GM23248 (cell line): Measurements from ENCODE around the gene BCL2L11. TPM values are rescaled to one million over a fixed set of nuclear protein-coding genes. Genes with fewer than 3 reads are reported as not detected.

Experiments
- DNase-seq: peaks from one replicate; pipeline ENCODE4 v3.0.0-alpha.2; 2015
- H2AFZ ChIP-seq: fragments of 200-600 bp; sonication (generic); 2 replicates; pipeline ENCODE4 v1.6.1; 2016; ENCODE audit warnings: antibody characterized with exemption
- H3F3A ChIP-seq: fragments of 200-600 bp; sonication (generic); 2 replicates; pipeline ENCODE4 v1.6.1; 2016; ENCODE audit warnings: mild to moderate bottlenecking, antibody characterized with exemption, mixed run types; ENCODE audit not compliant: insufficient read depth
- H3K27ac ChIP-seq: fragments of 200-600 bp; sonication (generic); 2 replicates; pipeline ENCODE4 v1.5.1; 2016; ENCODE audit warnings: mild to moderate bottlenecking
- H3K27me3 ChIP-seq: fragments of 200-600 bp; sonication (generic); replicated peaks from 2 replicates; pipeline ENCODE4 v1.6.1; 2016; ENCODE audit warnings: mild to moderate bottlenecking; ENCODE audit not compliant: insufficient read depth
- H3K36me3 ChIP-seq: fragments of 200-600 bp; sonication (generic); 2 replicates; pipeline ENCODE4 v1.6.1; 2016; ENCODE audit warnings: low read depth, mild to moderate bottlenecking
- H3K4me1 ChIP-seq: fragments of 200-600 bp; sonication (generic); 2 replicates; pipeline ENCODE4 v1.6.1; 2016; ENCODE audit warnings: mild to moderate bottlenecking; ENCODE audit not compliant: insufficient read depth
- H3K4me2 ChIP-seq: fragments of 200-600 bp; sonication (generic); one replicate; pipeline ENCODE4 v1.6.1; 2016; ENCODE audit warnings: mild to moderate bottlenecking; ENCODE audit not compliant: unreplicated experiment
- H3K4me3 ChIP-seq: fragments of 200-600 bp; sonication (generic); 2 replicates; pipeline ENCODE4 v1.5.1; 2016; ENCODE audit warnings: mild to moderate bottlenecking
- H3K79me2 ChIP-seq: fragments of 200-600 bp; sonication (generic); 2 replicates; pipeline ENCODE4 v1.6.1; 2016; ENCODE audit warnings: mild to moderate bottlenecking; ENCODE audit not compliant: insufficient read depth
- H3K9ac ChIP-seq: fragments of 200-600 bp; sonication (generic); 2 replicates; pipeline ENCODE4 v1.6.1; 2016; ENCODE audit warnings: mild to moderate bottlenecking
- H3K9me2 ChIP-seq: fragments of 200-600 bp; sonication (generic); 2 replicates; pipeline ENCODE4 v1.6.1; 2016; ENCODE audit warnings: mixed run types, mild to moderate bottlenecking, moderate library complexity; ENCODE audit not compliant: insufficient read depth
- H3K9me3 ChIP-seq: fragments of 200-600 bp; sonication (generic); one replicate; pipeline ENCODE4 v1.6.1; 2017; ENCODE audit warnings: low read depth
- H4K20me1 ChIP-seq: fragments of 200-600 bp; sonication (generic); 2 replicates; pipeline ENCODE4 v1.6.0; 2016; ENCODE audit not compliant: insufficient read depth
- EZH2 ChIP-seq: fragments of 200-600 bp; sonication (generic); IDR thresholded peaks from 2 replicates; pipeline ENCODE4 v1.6.1; 2018; ENCODE audit warnings: antibody characterized with exemption, mild to moderate bottlenecking; ENCODE audit not compliant: insufficient read depth, poor library complexity, severe bottlenecking
- EZH2phosphoT487 ChIP-seq: fragments of 200-600 bp; sonication (generic); IDR thresholded peaks from 2 replicates; pipeline ENCODE4 v1.6.1; 2018; ENCODE audit warnings: antibody characterized with exemption, moderate library complexity, mild to moderate bottlenecking, low read depth; ENCODE audit not compliant: insufficient read depth
- WGBS, 2 experiments: methylation state at CpG; one replicate each; pipeline ENCODE4 v1.1.6; 2015 to 2017; ENCODE audit warnings: low lambda C conversion rate in 2 of 2, low coverage in 1 of 2; ENCODE audit errors: missing lambda C conversion rate in 2 of 2; 5-methylcytosine and 5-hydroxymethylcytosine counted together
- in situ Hi-C: fragments of 300-500 bp; cut with MboI; formaldehyde crosslinking; loops from 2 replicates; pipeline ENCODE4 v1.15.0; 2020
- polyA plus RNA-seq: library from polyadenylated mRNA; unstranded; fragments of >200 nt; fragmentation: Nextera tagmentation; extraction: Ambion mirVana; gene quantifications from 2 replicates; pipeline ENCODE4 v1.2.1, GENCODE V29; 2016
- total RNA-seq: library from RNA; depleted of rRNA; stranded (reverse); fragments of >200 nt; shearing (Covaris generic); gene quantifications from 2 replicates; pipeline ENCODE4 v1.2.3, GENCODE V29; 2014

The BCL2L11 gene
- total and polyA plus RNA-seq, 2 experiments from 2014 or later, result 0.22 to 0.55 TPM

DNA sequence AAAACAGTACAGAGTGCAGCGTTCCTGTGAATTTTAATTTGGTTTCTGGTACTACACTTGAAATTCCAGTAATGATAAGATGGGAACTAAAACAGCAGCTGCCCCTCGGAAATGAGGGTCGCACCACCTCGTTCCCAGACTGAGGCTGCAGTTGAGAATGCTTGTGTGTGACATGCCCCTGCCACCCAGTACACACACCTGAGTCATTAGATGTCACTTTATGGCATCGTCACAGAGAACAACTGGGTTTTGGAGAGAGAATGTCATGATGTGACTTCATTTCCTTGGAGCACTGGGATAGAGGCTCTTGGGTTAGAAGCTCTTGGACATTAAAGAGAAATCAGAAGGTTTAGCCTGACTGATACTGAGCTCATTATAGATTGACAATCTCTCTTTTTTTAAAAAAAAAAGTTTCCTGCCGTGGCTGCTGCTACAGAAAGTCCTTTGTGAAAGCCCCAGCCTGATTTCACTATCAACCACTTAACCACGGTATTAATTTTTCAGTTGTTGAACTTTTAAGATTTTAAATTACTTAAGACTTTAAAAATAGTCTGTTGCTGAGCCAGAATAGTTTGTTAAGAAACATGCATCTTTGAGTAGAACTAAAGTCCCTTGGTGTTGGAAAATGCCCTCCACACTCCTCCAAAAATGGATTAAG, 24.5 kb downstream of the BCL2L11 start:
- no peak for DNase-seq
- no peak overlapping the region for H3K4me3 ChIP-seq
- H3K27ac ChIP-seq, result no peak overlapping the region
- H3K79me2 ChIP-seq, result no peaks in the 10 kb centered on the region
- no peak for TF ChIP-seq EZH2
- TF ChIP-seq EZH2phosphoT487, result no peak
- H3K9me3 ChIP-seq, result no peaks in the 10 kb centered on the region
- H3K36me3 ChIP-seq, result no peaks in the 10 kb centered on the region
- H3F3A ChIP-seq, result no peaks in the 10 kb centered on the region
- no peaks in the 10 kb centered on the region for H3K9me2 ChIP-seq
- no peak overlapping the region for H3K9ac ChIP-seq
- H3K4me2 ChIP-seq, result no peak overlapping the region
- WGBS, 2 experiments, result 93 to 95% methylated on average over 7 of the region's 7 CpGs
- no peaks in the 10 kb centered on the region for H3K27me3 ChIP-seq
- H2AFZ ChIP-seq, result no peak overlapping the region
- no peaks in the 10 kb centered on the region for H4K20me1 ChIP-seq
- H3K4me1 ChIP-seq, result no peaks in the 10 kb centered on the region
- in situ Hi-C loops, result no loop called here

DNA sequence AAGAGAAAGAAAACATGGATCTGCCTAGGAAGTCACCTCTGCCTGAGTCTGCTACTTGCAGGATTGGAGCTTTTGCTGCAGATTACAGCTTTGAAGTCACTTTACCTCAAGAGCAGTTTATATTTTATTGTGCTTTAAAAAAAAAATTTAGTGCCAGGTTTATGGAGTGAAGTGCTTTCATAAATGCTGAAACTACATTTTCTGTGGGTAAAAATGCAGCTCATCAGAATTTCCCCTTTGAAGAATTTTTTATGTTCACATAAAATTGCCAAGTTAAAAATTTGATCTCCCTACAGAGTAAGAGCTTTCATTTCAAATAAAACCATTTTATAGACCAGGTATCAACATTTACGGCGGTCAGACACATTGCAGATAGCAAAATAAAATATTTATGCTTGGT, 25.2 kb downstream of the BCL2L11 start:
- Histone ChIP-seq H3K4me3 (no peak overlapping the region), H3K4me1 (no peaks in the 10 kb centered on the region), H3K9me3 (no peaks in the 10 kb centered on the region), H3K27ac (no peak overlapping the region), H2AFZ (no peak overlapping the region), H3K4me2 (no peak overlapping the region), H3K79me2 (no peaks in the 10 kb centered on the region), H3K27me3 (no peaks in the 10 kb centered on the region), H3K9ac (no peak overlapping the region), H3F3A (no peaks in the 10 kb centered on the region), H4K20me1 (no peaks in the 10 kb centered on the region), H3K9me2 (no peaks in the 10 kb centered on the region), H3K36me3 (no peaks in the 10 kb centered on the region)
- TF ChIP-seq EZH2 (no peak), EZH2phosphoT487 (no peak)
- no peak for DNase-seq
- WGBS, 2 experiments, result 98 to 99% methylated on average over 2 of the region's 2 CpGs
- in situ Hi-C loops, result no loop called here

- Histone ChIP-seq H3K9me3 (no peaks in the 10 kb centered on the region), H3K4me3 (no peak overlapping the region), H3K79me2 (no peaks in the 10 kb centered on the region), H3K9ac (no peak overlapping the region), H3K27me3 (no peaks in the 10 kb centered on the region), H3K9me2 (no peaks in the 10 kb centered on the region), H3K27ac (no peak overlapping the region), H3K4me1 (no peaks in the 10 kb centered on the region), H3F3A (no peaks in the 10 kb centered on the region), H3K4me2 (no peak overlapping the region), H3K36me3 (no peaks in the 10 kb centered on the region), H2AFZ (no peak overlapping the region), H4K20me1 (no peaks in the 10 kb centered on the region)
- in situ Hi-C loops, result no loop called here
- TF ChIP-seq EZH2 (no peak), EZH2phosphoT487 (no peak)
- WGBS, 2 experiments, result 78 to 90% methylated on average over 3 of the region's 3 CpGs
- no peak for DNase-seq
Observed at GRCh38 chr2:111148225-111148873, 27.6 kb downstream of the BCL2L11 start.

GRCh38 chr2:111148925-111149324, 28.2 kb downstream of the BCL2L11 start:
- H3K79me2 ChIP-seq, result no peaks in the 10 kb centered on the region
- H3K27me3 ChIP-seq, result no peaks in the 10 kb centered on the region
- in situ Hi-C loops, result no loop called here
- TF ChIP-seq EZH2 (no peak), EZH2phosphoT487 (no peak)
- H3K4me3 ChIP-seq, result no peak overlapping the region
- H2AFZ ChIP-seq, result no peak overlapping the region
- H4K20me1 ChIP-seq, result no peaks in the 10 kb centered on the region
- no peaks in the 10 kb centered on the region for H3K36me3 ChIP-seq
- no peaks in the 10 kb centered on the region for H3F3A ChIP-seq
- no peaks in the 10 kb centered on the region for H3K9me3 ChIP-seq
- H3K9ac ChIP-seq, result no peak overlapping the region
- DNase-seq, result no peak
- no peaks in the 10 kb centered on the region for H3K4me1 ChIP-seq
- no peaks in the 10 kb centered on the region for H3K9me2 ChIP-seq
- 89 to 93% methylated on average over 8 of the region's 8 CpGs for WGBS, 2 experiments
- H3K4me2 ChIP-seq, result no peak overlapping the region
- no peak overlapping the region for H3K27ac ChIP-seq
